HG03097 (cell line): ENCODE results near the gene UBE2G2.

Experiments
- ATAC-seq: cut with Tn5 transposase; IDR thresholded peaks from one replicate; pipeline ENCODE4 v1.9.1; 2021; ENCODE audit not compliant: unreplicated experiment, low FRiP score

UBE2G2 gene

GRCh38 chr21:44753357-44753756, 48.3 kb downstream of the UBE2G2 start:
- no peak for ATAC-seq

GRCh38 chr21:44752671-44753235, 48.9 kb downstream of the UBE2G2 start:
- no peak for ATAC-seq

GRCh38 chr21:44751799-44752636, 49.6 kb downstream of the UBE2G2 start:
- ATAC-seq, result no peak

GRCh38 chr21:44751186-44751798, 50.3 kb downstream of the UBE2G2 start:
- no peak for ATAC-seq

GRCh38 chr21:44750675-44751025, 51.0 kb downstream of the UBE2G2 start:
- no peak for ATAC-seq

GRCh38 chr21:44749759-44750674, 51.6 kb downstream of the UBE2G2 start:
- no peak for ATAC-seq

- no peak for ATAC-seq
These were observed 52.4 kb downstream of the UBE2G2 start for GRCh38 chr21:44749116-44749758.

- no peak for ATAC-seq
These were observed 53.0 kb downstream of the UBE2G2 start for GRCh38 chr21:44748621-44749020.

- ATAC-seq, result no peak
These were observed 59.0 kb downstream of the UBE2G2 start for GRCh38 chr21:44742418-44743153.

GRCh38 chr21:44741921-44742320, 59.7 kb downstream of the UBE2G2 start:
- no peak for ATAC-seq

- ATAC-seq, result no peak
These were observed 60.9 kb downstream of the UBE2G2 start for GRCh38 chr21:44740742-44741141.

- ATAC-seq, result no peak
These were observed 62.3 kb downstream of the UBE2G2 start for GRCh38 chr21:44739316-44739715.

GRCh38 chr21:44738621-44739020, 63.0 kb downstream of the UBE2G2 start:
- no peak for ATAC-seq

- no peak for ATAC-seq
These were observed 63.8 kb downstream of the UBE2G2 start for GRCh38 chr21:44737706-44738354.

GRCh38 chr21:44736291-44737004, 65.2 kb downstream of the UBE2G2 start:
- no peak for ATAC-seq

GRCh38 chr21:44735821-44736220, 65.8 kb downstream of the UBE2G2 start:
- no peak for ATAC-seq

GRCh38 chr21:44734841-44735240, 66.8 kb downstream of the UBE2G2 start:
- no peak for ATAC-seq

GRCh38 chr21:44734026-44734745, 67.4 kb downstream of the UBE2G2 start:
- ATAC-seq, result no peak
